Parathyroid adenoma (tissue), 2 donors: Measurements from ENCODE around the gene NUP210.

Source experiments
- H2AFZ ChIP-seq: fragments of 300-600 bp; sonication (generic); one replicate; pipeline ENCODE4 v1.7.0; 2017; ENCODE audit warnings: antibody characterized with exemption, mild to moderate bottlenecking
- H3K27ac ChIP-seq: fragments of 300-600 bp; sonication (generic); one replicate; pipeline ENCODE4 v1.7.0; 2017
- H3K27me3 ChIP-seq: fragments of 300-600 bp; sonication (generic); one replicate; pipeline ENCODE4 v1.7.0; 2017; ENCODE audit warnings: low read length; ENCODE audit not compliant: control insufficient read depth, insufficient read depth
- H3K36me3 ChIP-seq: fragments of 300-600 bp; sonication (generic); one replicate; pipeline ENCODE4 v1.7.0; 2017; ENCODE audit warnings: low read length; ENCODE audit not compliant: control insufficient read depth, insufficient read depth
- H3K4me1 ChIP-seq: fragments of 300-600 bp; sonication (generic); one replicate; pipeline ENCODE4 v1.7.0; 2017; ENCODE audit warnings: control low read depth
- H3K4me2 ChIP-seq: fragments of 300-600 bp; sonication (generic); one replicate; pipeline ENCODE4 v1.7.0; 2017; ENCODE audit warnings: low read length
- H3K4me3 ChIP-seq: fragments of 300-600 bp; sonication (generic); one replicate; pipeline ENCODE4 v1.7.0; 2017; ENCODE audit warnings: low read depth, low read length
- H3K79me2 ChIP-seq: fragments of 300-600 bp; sonication (generic); one replicate; pipeline ENCODE4 v1.7.0; 2017; ENCODE audit warnings: control low read depth
- H3K9ac ChIP-seq: fragments of 300-600 bp; sonication (generic); one replicate; pipeline ENCODE4 v1.7.0; 2017; ENCODE audit warnings: mild to moderate bottlenecking
- H3K9me3 ChIP-seq: fragments of 300-600 bp; sonication (generic); one replicate; pipeline ENCODE4 v1.7.0; 2017; ENCODE audit warnings: low read length; ENCODE audit not compliant: control insufficient read depth
- TF ChIP-seq, protein P1 (sequence below): fragments of 300-600 bp; sonication (generic); IDR thresholded peaks from one replicate; pipeline ENCODE4 v1.7.0; 2017; ENCODE audit warnings: antibody characterized with exemption, mild to moderate bottlenecking
- donor health status: primary hyperparathyroidism.

Gene NUP210

DNA sequence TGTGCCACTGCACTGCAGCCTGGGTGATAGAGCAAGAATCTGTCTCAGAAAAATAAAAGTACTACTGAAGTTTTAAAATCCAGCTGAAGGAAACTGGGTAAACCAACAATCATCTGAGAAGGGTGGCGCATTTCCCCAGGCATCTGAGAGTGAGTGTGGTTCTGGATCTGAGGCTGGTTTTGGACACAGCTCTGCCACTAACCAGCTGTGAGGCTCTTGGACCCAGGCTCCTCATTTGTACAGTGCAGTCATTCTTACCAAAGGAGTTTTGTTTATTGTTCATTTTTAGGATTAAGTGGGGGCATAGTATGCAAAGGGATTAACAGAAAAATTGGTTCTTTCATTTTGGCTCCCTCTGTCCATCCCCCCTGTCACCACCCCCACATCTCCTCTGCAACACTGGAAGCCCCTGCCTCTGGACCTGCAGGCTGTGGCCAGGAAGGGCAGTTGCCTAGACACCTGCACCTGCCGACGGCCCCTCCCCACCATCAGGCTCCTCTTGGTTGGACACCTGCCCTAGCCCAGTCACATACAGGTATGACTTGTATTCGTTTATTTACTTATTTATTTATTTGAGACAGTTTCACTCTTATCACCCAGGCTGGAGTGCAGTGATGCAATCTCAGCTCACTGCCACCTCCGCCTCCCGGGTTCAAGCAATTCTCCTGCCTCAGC, 8.8 kb downstream of the NUP210 start:
- TF ChIP-seq, protein P1, sequence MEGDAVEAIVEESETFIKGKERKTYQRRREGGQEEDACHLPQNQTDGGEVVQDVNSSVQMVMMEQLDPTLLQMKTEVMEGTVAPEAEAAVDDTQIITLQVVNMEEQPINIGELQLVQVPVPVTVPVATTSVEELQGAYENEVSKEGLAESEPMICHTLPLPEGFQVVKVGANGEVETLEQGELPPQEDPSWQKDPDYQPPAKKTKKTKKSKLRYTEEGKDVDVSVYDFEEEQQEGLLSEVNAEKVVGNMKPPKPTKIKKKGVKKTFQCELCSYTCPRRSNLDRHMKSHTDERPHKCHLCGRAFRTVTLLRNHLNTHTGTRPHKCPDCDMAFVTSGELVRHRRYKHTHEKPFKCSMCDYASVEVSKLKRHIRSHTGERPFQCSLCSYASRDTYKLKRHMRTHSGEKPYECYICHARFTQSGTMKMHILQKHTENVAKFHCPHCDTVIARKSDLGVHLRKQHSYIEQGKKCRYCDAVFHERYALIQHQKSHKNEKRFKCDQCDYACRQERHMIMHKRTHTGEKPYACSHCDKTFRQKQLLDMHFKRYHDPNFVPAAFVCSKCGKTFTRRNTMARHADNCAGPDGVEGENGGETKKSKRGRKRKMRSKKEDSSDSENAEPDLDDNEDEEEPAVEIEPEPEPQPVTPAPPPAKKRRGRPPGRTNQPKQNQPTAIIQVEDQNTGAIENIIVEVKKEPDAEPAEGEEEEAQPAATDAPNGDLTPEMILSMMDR = no peak
- no peak overlapping the region for H3K4me2 ChIP-seq
- H3K9me3 ChIP-seq = no peaks in the 10 kb centered on the region
- no peaks in the 10 kb centered on the region for H3K36me3 ChIP-seq
- H3K4me1 ChIP-seq = no peaks in the 10 kb centered on the region
- no peak overlapping the region for H3K4me3 ChIP-seq
- H3K27me3 ChIP-seq = no peaks in the 10 kb centered on the region
- no peak overlapping the region for H2AFZ ChIP-seq
- no peak overlapping the region for H3K9ac ChIP-seq
- no peak overlapping the region for H3K27ac ChIP-seq
- H3K79me2 ChIP-seq = peaks cover 23% of the 10 kb centered on the region

DNA sequence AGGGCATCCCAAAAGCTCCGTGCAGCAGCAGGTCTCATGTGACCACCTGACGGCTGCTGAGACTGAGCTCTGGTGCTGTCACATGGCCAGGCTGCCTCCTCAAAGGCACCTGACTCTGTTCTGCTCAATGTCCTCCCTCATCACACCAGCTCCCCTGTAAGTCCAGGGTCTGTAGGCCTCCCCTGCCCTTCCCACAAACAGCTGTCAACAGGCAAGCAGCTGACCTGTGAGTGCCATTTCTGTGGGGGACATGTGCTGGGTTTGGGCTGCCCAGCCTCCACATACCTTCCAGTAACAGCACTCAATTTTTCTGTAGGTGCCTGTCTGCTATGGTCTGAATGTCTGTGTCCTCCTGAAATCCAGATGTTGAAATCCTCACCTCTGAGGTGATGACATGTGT, 11.2 kb downstream of the NUP210 start:
- H3K9ac ChIP-seq = no peak overlapping the region
- no peak overlapping the region for H3K27ac ChIP-seq
- TF ChIP-seq, protein P1 = no peak
- H3K9me3 ChIP-seq = no peaks in the 10 kb centered on the region
- H3K4me2 ChIP-seq = no peak overlapping the region
- H2AFZ ChIP-seq = no peak overlapping the region
- H3K79me2 ChIP-seq = peaks cover 15% of the 10 kb centered on the region
- H3K36me3 ChIP-seq = no peaks in the 10 kb centered on the region
- no peaks in the 10 kb centered on the region for H3K4me1 ChIP-seq
- H3K27me3 ChIP-seq = no peaks in the 10 kb centered on the region
- H3K4me3 ChIP-seq = no peak overlapping the region

DNA sequence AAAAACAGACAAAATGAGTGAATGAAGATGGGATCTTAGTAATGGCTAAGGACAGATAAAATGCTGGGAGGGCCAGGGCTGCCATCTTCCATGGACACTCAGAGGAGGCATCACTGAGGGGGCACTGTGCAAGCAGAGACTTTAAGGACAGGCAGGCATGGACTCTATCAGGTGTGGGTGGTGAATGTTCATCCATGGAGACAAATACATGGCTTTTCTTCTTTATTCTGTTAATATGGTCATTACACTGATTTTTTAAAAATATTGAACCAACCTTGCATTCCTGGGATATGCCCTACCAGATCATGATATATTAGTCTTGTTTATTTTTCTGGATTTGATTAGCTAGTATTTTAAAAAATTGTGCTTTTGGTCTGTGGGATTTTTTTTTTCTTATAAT, 12.2 kb downstream of the NUP210 start:
- Histone ChIP-seq H3K4me2 (no peak overlapping the region), H2AFZ (no peak overlapping the region), H3K27me3 (no peaks in the 10 kb centered on the region), H3K9ac (no peak overlapping the region), H3K4me3 (no peak overlapping the region), H3K27ac (no peak overlapping the region), H3K79me2 (peaks cover 15% of the 10 kb centered on the region), H3K4me1 (no peaks in the 10 kb centered on the region), H3K36me3 (no peaks in the 10 kb centered on the region), H3K9me3 (no peaks in the 10 kb centered on the region)
- TF ChIP-seq, protein P1 = no peak

DNA sequence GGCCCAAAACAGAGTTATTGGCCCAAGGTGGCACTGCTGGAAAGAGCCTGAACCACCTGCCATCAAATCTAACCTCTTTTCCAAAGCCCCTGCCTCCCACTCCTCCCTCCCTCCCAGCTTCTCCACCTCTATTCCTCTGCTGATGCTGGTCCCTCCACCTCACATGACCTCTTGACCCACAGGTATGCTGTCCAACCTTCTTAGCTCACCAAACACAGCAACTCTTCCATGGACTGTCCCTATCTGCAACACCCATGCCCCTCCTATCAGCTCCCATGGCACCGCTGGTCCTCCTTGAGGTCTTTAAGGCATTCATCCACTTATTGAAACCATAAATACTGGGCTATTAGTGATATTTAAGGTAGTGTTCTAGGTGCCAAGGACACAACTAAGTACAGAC, 12.6 kb downstream of the NUP210 start:
- H2AFZ ChIP-seq = no peak overlapping the region
- H3K9ac ChIP-seq = no peak overlapping the region
- no peaks in the 10 kb centered on the region for H3K36me3 ChIP-seq
- no peaks in the 10 kb centered on the region for H3K4me1 ChIP-seq
- H3K4me2 ChIP-seq = no peak overlapping the region
- no peaks in the 10 kb centered on the region for H3K9me3 ChIP-seq
- no peak overlapping the region for H3K4me3 ChIP-seq
- TF ChIP-seq, protein P1 = no peak
- no peak overlapping the region for H3K27ac ChIP-seq
- H3K79me2 ChIP-seq = peaks cover 13% of the 10 kb centered on the region
- no peaks in the 10 kb centered on the region for H3K27me3 ChIP-seq

DNA sequence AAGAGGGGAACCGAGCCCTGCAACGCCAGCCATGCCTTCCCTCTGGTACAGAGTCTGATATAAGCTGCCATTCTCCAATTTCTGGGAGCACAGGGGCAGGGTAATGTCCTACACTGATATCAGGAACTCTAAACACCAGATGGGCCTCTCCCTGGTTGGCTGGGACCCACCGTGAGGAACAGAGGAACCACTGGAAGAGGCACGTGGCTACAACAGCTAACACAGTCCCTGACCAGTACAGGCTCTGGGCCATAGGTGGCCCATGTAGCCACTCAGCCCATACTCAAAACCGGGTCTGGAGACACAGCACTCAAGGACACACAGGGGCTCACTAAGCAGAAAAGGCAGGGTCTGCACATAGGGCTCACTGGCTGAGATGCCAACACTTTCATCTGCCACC, 13.9 kb downstream of the NUP210 start:
- Histone ChIP-seq H3K9me3 (no peaks in the 10 kb centered on the region), H3K4me1 (peaks cover 2% of the 10 kb centered on the region), H3K36me3 (no peaks in the 10 kb centered on the region), H3K27ac (no peak overlapping the region), H2AFZ (no peak overlapping the region), H3K4me3 (no peak overlapping the region), H3K4me2 (no peak overlapping the region), H3K9ac (no peak overlapping the region), H3K79me2 (peaks cover 12% of the 10 kb centered on the region), H3K27me3 (no peaks in the 10 kb centered on the region)
- TF ChIP-seq, protein P1 = no peak
